Caco-2 (cell line): ENCODE data around the gene HNRNPAB. TPM values are rescaled to one million over a fixed set of nuclear protein-coding genes. Genes with fewer than 3 reads are reported as not detected.
A peak's percentile ranks its signal among the peaks of the same experiment; 100 is the strongest.

Experiments used
- BruUV-seq: library from RNA; stranded (reverse); fragments of 400-500 nt; replicated peaks from 2 replicates; lab custom pipeline; 2021; lab: Mats Ljungman, UMichigan
- CTCF ChIA-PET: fragments of 300-600 bp; sonication (Branson Sonifier 250); formaldehyde crosslinking; loops from one replicate; lab custom pipeline; 2022; ENCODE audit warnings: antibody characterized with exemption; lab: Charles Lee
- POLR2A ChIA-PET: fragments of 300-600 bp; sonication (Branson Sonifier 250); formaldehyde crosslinking; loops from one replicate; lab custom pipeline; 2022; ENCODE audit warnings: antibody characterized with exemption; lab: Charles Lee
- DNase-seq, 2 experiments: peaks; one replicate each; pipeline versions ENCODE4 v3.0.0 to v3.0.0-alpha.2; 2020 to 2022
- H3K27me3 ChIP-seq: replicated peaks from 2 replicates; pipeline ENCODE4 v1.6.0; 2011; ENCODE audit warnings: low read length; ENCODE audit not compliant: control insufficient read depth, insufficient read depth
- H3K36me3 ChIP-seq: 2 replicates; pipeline ENCODE4 v1.5.1; 2011; ENCODE audit warnings: low read length; ENCODE audit not compliant: control insufficient read depth, insufficient read depth
- H3K4me1 ChIP-seq: fragments of 250-450 bp; sonication (Bioruptor Pico); 2 replicates; pipeline ENCODE4 v1.5.1; 2020; ENCODE audit warnings: mild to moderate bottlenecking
- H3K4me3 ChIP-seq: 2 replicates; pipeline ENCODE4 v1.5.1; 2011; ENCODE audit warnings: low read depth, mild to moderate bottlenecking, control low read depth, low read length
- H3K9me3 ChIP-seq: fragments of 250-450 bp; sonication (Bioruptor Pico); 2 replicates; pipeline ENCODE4 v1.5.1; 2020; ENCODE audit warnings: mild to moderate bottlenecking, moderate library complexity
- H3K27ac Mint-ChIP-seq: one replicate; pipeline ENCODE4 v1.8.0; 2022; ENCODE audit warnings: mixed read lengths; ENCODE audit not compliant: unreplicated experiment
- H3K27me3 Mint-ChIP-seq: one replicate; pipeline ENCODE4 v1.8.0; 2022; ENCODE audit warnings: mixed read lengths; ENCODE audit not compliant: insufficient read depth, unreplicated experiment
- H3K36me3 Mint-ChIP-seq: one replicate; pipeline ENCODE4 v1.8.0; 2022; ENCODE audit warnings: mild to moderate bottlenecking, mixed read lengths; ENCODE audit not compliant: insufficient read depth, unreplicated experiment
- H3K4me1 Mint-ChIP-seq: one replicate; pipeline ENCODE4 v1.8.0; 2022; ENCODE audit warnings: low read depth, mixed read lengths; ENCODE audit not compliant: unreplicated experiment
- H3K4me3 Mint-ChIP-seq: one replicate; pipeline ENCODE4 v1.8.0; 2022; ENCODE audit warnings: mild to moderate bottlenecking, moderate library complexity, mixed read lengths; ENCODE audit not compliant: unreplicated experiment
- H3K9me3 Mint-ChIP-seq: one replicate; pipeline ENCODE4 v1.8.0; 2022; ENCODE audit warnings: mixed read lengths; ENCODE audit not compliant: unreplicated experiment
- intact Hi-C: fragments of 100-400 bp; cut with micrococcal nuclease; formaldehyde crosslinking; loops from one replicate; pipeline ENCODE4 v1.10.0; 2022; ENCODE audit not compliant: unreplicated experiment
- total RNA-seq: library from RNA; stranded (reverse); gene quantifications from 2 replicates; pipeline ENCODE4 v1.2.3, GENCODE V29; 2022
- TF ChIP-seq, protein P1 (sequence below), 2 experiments: fragments of 200-600 bp in 1 of 2; IDR thresholded peaks; 1 replicate in 1 of 2; 2 replicates in 1 of 2; pipeline versions ENCODE4 v1.5.1 to v1.8.0; 2011 to 2022; ENCODE audit warnings: antibody characterized with exemption in 1 of 2, control low read depth in 1 of 2, inconsistent platforms in 1 of 2, low read depth in 1 of 2, low read length in 1 of 2, mild to moderate bottlenecking in 1 of 2, moderate library complexity in 1 of 2; ENCODE audit not compliant: insufficient read depth in 1 of 2, severe bottlenecking in 1 of 2, unreplicated experiment in 1 of 2

HNRNPAB gene
- total RNA-seq, 1 experiment from 2014 or later = 295 TPM

DNA sequence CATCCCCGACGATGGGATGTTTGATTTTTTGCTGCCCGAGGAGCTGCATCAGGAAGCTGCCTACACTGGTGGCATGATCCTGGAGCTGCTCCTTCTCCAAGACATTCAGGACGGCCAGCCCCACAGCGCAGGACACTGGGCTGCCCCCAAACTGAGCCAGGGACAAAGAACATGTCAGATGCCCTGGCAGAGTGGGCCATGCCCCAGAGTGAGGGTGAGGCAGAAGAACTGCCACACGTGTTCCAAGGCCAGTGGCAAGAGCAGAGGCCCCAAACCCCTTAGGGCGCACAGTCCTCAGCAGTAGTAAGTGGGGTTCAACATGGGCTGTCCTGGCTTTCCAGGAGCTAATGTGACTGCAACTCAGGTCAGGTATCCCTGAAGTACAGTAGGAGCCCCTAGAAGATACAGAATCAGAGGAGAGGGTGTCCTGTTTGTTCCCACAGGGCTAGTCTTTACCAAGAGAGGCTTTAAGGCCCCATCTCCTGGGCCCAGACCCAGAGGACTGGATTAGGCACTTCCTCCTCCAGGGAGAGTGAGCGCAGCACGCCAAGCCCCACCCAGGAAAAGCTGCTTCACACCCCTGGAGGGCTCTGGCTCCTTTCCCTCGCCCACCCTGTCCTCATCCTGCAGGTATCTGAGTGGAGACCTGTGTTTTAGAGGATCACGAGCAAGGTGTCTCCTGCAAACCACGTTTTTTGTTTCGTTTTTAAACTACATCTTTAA, 11.1 kb downstream of the HNRNPAB start:
- DNase-seq = no peak
- TF ChIP-seq, protein P1, sequence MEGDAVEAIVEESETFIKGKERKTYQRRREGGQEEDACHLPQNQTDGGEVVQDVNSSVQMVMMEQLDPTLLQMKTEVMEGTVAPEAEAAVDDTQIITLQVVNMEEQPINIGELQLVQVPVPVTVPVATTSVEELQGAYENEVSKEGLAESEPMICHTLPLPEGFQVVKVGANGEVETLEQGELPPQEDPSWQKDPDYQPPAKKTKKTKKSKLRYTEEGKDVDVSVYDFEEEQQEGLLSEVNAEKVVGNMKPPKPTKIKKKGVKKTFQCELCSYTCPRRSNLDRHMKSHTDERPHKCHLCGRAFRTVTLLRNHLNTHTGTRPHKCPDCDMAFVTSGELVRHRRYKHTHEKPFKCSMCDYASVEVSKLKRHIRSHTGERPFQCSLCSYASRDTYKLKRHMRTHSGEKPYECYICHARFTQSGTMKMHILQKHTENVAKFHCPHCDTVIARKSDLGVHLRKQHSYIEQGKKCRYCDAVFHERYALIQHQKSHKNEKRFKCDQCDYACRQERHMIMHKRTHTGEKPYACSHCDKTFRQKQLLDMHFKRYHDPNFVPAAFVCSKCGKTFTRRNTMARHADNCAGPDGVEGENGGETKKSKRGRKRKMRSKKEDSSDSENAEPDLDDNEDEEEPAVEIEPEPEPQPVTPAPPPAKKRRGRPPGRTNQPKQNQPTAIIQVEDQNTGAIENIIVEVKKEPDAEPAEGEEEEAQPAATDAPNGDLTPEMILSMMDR (IDR thresholded peaks at IDR 0.05; ENCODE audit: insufficient read depth in 1 of 2, low read depth in 1 of 2, low read length in 1 of 2, severe bottlenecking in 1 of 2, unreplicated experiment in 1 of 2) = no peak
- Histone ChIP-seq H3K4me1 (no peaks in the 10 kb centered on the region), H3K36me3 (peaks cover 6% of the 10 kb centered on the region), H3K27me3 (no peaks in the 10 kb centered on the region), H3K9me3 (no peaks in the 10 kb centered on the region), H3K4me3 (no peak overlapping the region)
- BruUV-seq = no TSS peak
- POLR2A ChIA-PET = interaction anchor here (0.6 kb wide), 2 partner anchors 11 to 47 kb away, joined by 3 to 6 read pairs; partner anchors contain the start of gene HNRNPAB
- H3K9me3 Mint-ChIP-seq = no peaks in the 10 kb centered on the region
- intact Hi-C loops = no loop called here
- peaks cover 7% of the 10 kb centered on the region for H3K4me1 Mint-ChIP-seq
- H3K27ac Mint-ChIP-seq = peak overlapping the region; percentile 24
- H3K27me3 Mint-ChIP-seq = no peaks in the 10 kb centered on the region
- H3K36me3 Mint-ChIP-seq = peaks cover 96% of the 10 kb centered on the region
- no peak overlapping the region for H3K4me3 Mint-ChIP-seq
- CTCF ChIA-PET = no interaction called here

DNA sequence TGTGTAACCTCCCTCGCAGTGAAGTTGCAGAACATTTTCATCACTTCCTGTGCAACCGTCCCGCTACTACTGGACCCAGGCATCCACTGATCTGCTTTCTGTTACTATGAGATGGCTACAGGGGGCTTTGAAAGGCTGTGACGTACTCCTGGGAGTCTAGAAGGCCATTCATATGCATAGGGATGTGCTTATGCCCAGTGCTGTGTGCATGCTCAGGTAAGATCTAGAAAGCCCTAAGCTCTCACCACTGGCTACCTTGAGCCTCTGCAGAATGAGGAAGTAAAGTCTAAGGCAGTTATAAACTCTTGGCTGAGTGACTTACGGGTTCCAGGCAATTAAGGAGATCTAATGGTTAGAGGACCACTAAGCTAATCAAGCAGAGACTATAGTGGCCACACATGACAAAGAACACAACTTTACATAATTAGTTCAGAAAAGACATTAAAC, 11.8 kb downstream of the HNRNPAB start:
- H3K4me3 Mint-ChIP-seq = no peak overlapping the region
- no peak overlapping the region for H3K4me3 ChIP-seq
- H3K9me3 Mint-ChIP-seq = no peaks in the 10 kb centered on the region
- TF ChIP-seq, protein P1 (IDR thresholded peaks at IDR 0.05; ENCODE audit: insufficient read depth in 1 of 2, low read depth in 1 of 2, low read length in 1 of 2, severe bottlenecking in 1 of 2, unreplicated experiment in 1 of 2) = no peak
- no TSS peak for BruUV-seq
- H3K27me3 ChIP-seq = no peaks in the 10 kb centered on the region
- H3K27me3 Mint-ChIP-seq = no peaks in the 10 kb centered on the region
- POLR2A ChIA-PET = no interaction called here
- CTCF ChIA-PET = no interaction called here
- peaks cover 93% of the 10 kb centered on the region for H3K36me3 Mint-ChIP-seq
- no peak overlapping the region for H3K27ac Mint-ChIP-seq
- H3K36me3 ChIP-seq = peaks cover 6% of the 10 kb centered on the region
- H3K4me1 Mint-ChIP-seq = peaks cover 7% of the 10 kb centered on the region
- no peaks in the 10 kb centered on the region for H3K9me3 ChIP-seq
- H3K4me1 ChIP-seq = no peaks in the 10 kb centered on the region
- intact Hi-C loops = no loop called here
- DNase-seq = no peak

DNA sequence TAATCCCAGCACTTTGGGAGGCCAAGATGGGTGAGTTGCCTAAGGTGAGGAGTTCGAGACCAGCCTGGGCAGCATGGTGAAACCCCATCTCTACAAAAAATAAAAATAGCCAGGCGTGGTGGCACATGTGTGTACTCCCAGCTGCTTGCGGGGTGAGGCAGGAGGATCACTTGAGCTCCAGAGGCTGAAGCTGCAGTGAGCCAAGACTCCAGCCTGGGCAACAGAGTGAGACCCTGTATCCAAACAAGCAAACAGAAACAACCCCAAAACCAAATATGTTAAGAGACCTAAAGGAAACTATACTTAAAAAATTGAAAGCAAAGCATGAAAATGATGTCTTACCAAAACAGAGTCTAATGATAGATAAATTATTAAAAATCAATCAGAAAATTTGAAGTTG, 12.4 kb downstream of the HNRNPAB start:
- Mint-ChIP-seq H3K27me3 (no peaks in the 10 kb centered on the region), H3K4me3 (no peak overlapping the region), H3K4me1 (peaks cover 7% of the 10 kb centered on the region), H3K9me3 (no peaks in the 10 kb centered on the region), H3K27ac (no peak overlapping the region), H3K36me3 (peaks cover 93% of the 10 kb centered on the region)
- CTCF ChIA-PET = no interaction called here
- intact Hi-C loops = no loop called here
- no peaks in the 10 kb centered on the region for H3K4me1 ChIP-seq
- no peak overlapping the region for H3K4me3 ChIP-seq
- TF ChIP-seq, protein P1 (IDR thresholded peaks at IDR 0.05; ENCODE audit: insufficient read depth in 1 of 2, low read depth in 1 of 2, low read length in 1 of 2, severe bottlenecking in 1 of 2, unreplicated experiment in 1 of 2) = no peak
- H3K9me3 ChIP-seq = no peaks in the 10 kb centered on the region
- no peaks in the 10 kb centered on the region for H3K27me3 ChIP-seq
- no TSS peak for BruUV-seq
- peaks cover 6% of the 10 kb centered on the region for H3K36me3 ChIP-seq
- DNase-seq = no peak
- POLR2A ChIA-PET = no interaction called here
